Right atrium auricular region (tissue), 2 donors: ENCODE data around the gene POC5. TPM values are rescaled to one million over a fixed set of nuclear protein-coding genes. Genes with fewer than 3 reads are reported as not detected.

Experiments used
- DNase-seq: peaks from one replicate; pipeline ENCODE4 v3.0.0-alpha.2; 2019; ENCODE audit warnings: low spot score
- H3K27ac ChIP-seq, 2 donors: fragments of 200-600 bp; sonication (generic); 1 replicate in 1 of 2; 2 replicates in 1 of 2; pipeline ENCODE4 v1.5.1; 2016 to 2019
- H3K27me3 ChIP-seq, 2 donors: fragments of 200-600 bp; sonication (generic); one replicate each; pipeline versions ENCODE4 v1.5.1 to v1.6.0; 2017 to 2019
- H3K36me3 ChIP-seq: fragments of 200-600 bp; sonication (generic); one replicate; pipeline ENCODE4 v1.5.1; 2016
- H3K4me1 ChIP-seq, 2 donors: fragments of 200-600 bp; sonication (generic); one replicate each; pipeline versions ENCODE4 v1.5.1 to v1.6.0; 2017 to 2019
- H3K4me3 ChIP-seq, 2 donors: fragments of 200-600 bp; sonication (generic); 1 replicate in 1 of 2; 2 replicates in 1 of 2; pipeline ENCODE4 v1.5.1; 2017 to 2019; ENCODE audit warnings: mild to moderate bottlenecking in 1 of 2, moderate library complexity in 1 of 2
- H3K9me3 ChIP-seq, 2 donors: fragments of 200-600 bp; sonication (generic); one replicate each; pipeline ENCODE4 v1.5.1; 2019
- CTCF ChIP-seq, 2 donors: fragments of 200-600 bp; sonication (generic); IDR thresholded peaks; one replicate each; pipeline ENCODE4 v1.5.1; 2019; ENCODE audit warnings: antibody characterized with exemption in 2 of 2
- total RNA-seq, 2 donors: library from RNA; depleted of rRNA; stranded (reverse); fragments of >200 nt; gene quantifications; one replicate each; pipeline ENCODE4 v1.1.0, GENCODE V29; 2016

POC5 gene
- total RNA-seq, 2 donors from 2014 or later, result 2.8 to 12.6 TPM

- Histone ChIP-seq H3K9me3 (no peaks in the 10 kb centered on the region), H3K27ac (no peak overlapping the region), H3K27me3 (no peaks in the 10 kb centered on the region), H3K4me3 (no peak overlapping the region), H3K36me3 (no peaks in the 10 kb centered on the region), H3K4me1 (peaks cover 0 to 12% of the 10 kb centered on the region in 2 donors)
- no peak for DNase-seq
- TF ChIP-seq CTCF (IDR thresholded peaks at IDR 0.05), result no peak
These were observed 5.1 kb downstream of the POC5 start for GRCh38 chr5:75712091-75712490.

- peaks cover 0 to 5% of the 10 kb centered on the region in 2 donors for H3K4me1 ChIP-seq
- H3K36me3 ChIP-seq, result no peaks in the 10 kb centered on the region
- H3K27ac ChIP-seq, result no peak overlapping the region
- no peak overlapping the region for H3K4me3 ChIP-seq
- TF ChIP-seq CTCF (IDR thresholded peaks at IDR 0.05), result no peak
- no peaks in the 10 kb centered on the region for H3K27me3 ChIP-seq
- DNase-seq, result no peak
- H3K9me3 ChIP-seq, result no peaks in the 10 kb centered on the region
These were observed 6.1 kb downstream of the POC5 start for GRCh38 chr5:75711151-75711550.

- DNase-seq, result no peak
- Histone ChIP-seq H3K4me1 (peaks cover 0 to under 1% of the 10 kb centered on the region in 2 donors), H3K36me3 (no peaks in the 10 kb centered on the region), H3K9me3 (no peaks in the 10 kb centered on the region), H3K4me3 (no peak overlapping the region), H3K27me3 (no peaks in the 10 kb centered on the region), H3K27ac (no peak overlapping the region)
- no peak for TF ChIP-seq CTCF (IDR thresholded peaks at IDR 0.05)
These were observed 6.6 kb downstream of the POC5 start for GRCh38 chr5:75710637-75711036.

GRCh38 chr5:75707911-75708509, 9.2 kb downstream of the POC5 start:
- no peak overlapping the region for H3K27ac ChIP-seq
- no peaks in the 10 kb centered on the region for H3K36me3 ChIP-seq
- H3K9me3 ChIP-seq, result no peaks in the 10 kb centered on the region
- H3K27me3 ChIP-seq, result no peaks in the 10 kb centered on the region
- no peak for DNase-seq
- TF ChIP-seq CTCF (IDR thresholded peaks at IDR 0.05), result no peak
- no peaks in the 10 kb centered on the region for H3K4me1 ChIP-seq
- H3K4me3 ChIP-seq, result no peak overlapping the region

- H3K27me3 ChIP-seq, result no peaks in the 10 kb centered on the region
- no peak overlapping the region for H3K4me3 ChIP-seq
- no peaks in the 10 kb centered on the region for H3K9me3 ChIP-seq
- TF ChIP-seq CTCF (IDR thresholded peaks at IDR 0.05), result no peak
- no peak for DNase-seq
- peaks cover 12% of the 10 kb centered on the region for H3K36me3 ChIP-seq
- H3K27ac ChIP-seq, result no peak overlapping the region
- H3K4me1 ChIP-seq, result no peaks in the 10 kb centered on the region
These were observed 10.5 kb downstream of the POC5 start for GRCh38 chr5:75706775-75707174.

GRCh38 chr5:75706016-75706415, 11.2 kb downstream of the POC5 start:
- Histone ChIP-seq H3K4me3 (no peak overlapping the region), H3K27me3 (no peaks in the 10 kb centered on the region), H3K27ac (no peak overlapping the region), H3K36me3 (peaks cover 14% of the 10 kb centered on the region), H3K9me3 (no peaks in the 10 kb centered on the region), H3K4me1 (no peaks in the 10 kb centered on the region)
- TF ChIP-seq CTCF (IDR thresholded peaks at IDR 0.05), result no peak
- no peak for DNase-seq
